PC-9 (cell line): ENCODE results near the gene TAS1R3. TPM values are rescaled to one million over a fixed set of nuclear protein-coding genes. Genes with fewer than 3 reads are reported as not detected.
"Not testable (repeated sequence)": the region's sequence is repeated elsewhere in the genome, so short reads cannot be mapped to it uniquely, and the experiment has no call there.

Experiments
- BruUV-seq: library from RNA; stranded (reverse); fragments of 400-500 nt; replicated peaks from 2 replicates; lab custom pipeline; 2021; lab: Mats Ljungman, UMichigan
- CTCF ChIA-PET: fragments of 300-600 bp; sonication (Branson Sonifier 250); formaldehyde crosslinking; loops from one replicate; lab custom pipeline; 2022; ENCODE audit warnings: antibody characterized with exemption; lab: Charles Lee
- POLR2A ChIA-PET: fragments of 300-600 bp; sonication (Branson Sonifier 250); formaldehyde crosslinking; loops from one replicate; lab custom pipeline; 2022; ENCODE audit warnings: antibody characterized with exemption; ENCODE audit not compliant: unreplicated experiment; lab: Charles Lee
- DNase-seq, 2 experiments: peaks; one replicate each; pipeline versions ENCODE4 v3.0.0 to v3.0.0-alpha.2; 2015 to 2022; ENCODE audit warnings: mixed read lengths in 1 of 2
- H2AFZ ChIP-seq: fragments of 200-600 bp; sonication (generic); 2 replicates; pipeline ENCODE4 v1.8.1; 2017; ENCODE audit warnings: antibody characterized with exemption
- H3F3A ChIP-seq: fragments of 200-600 bp; sonication (generic); 2 replicates; pipeline ENCODE4 v1.8.1; 2017; ENCODE audit warnings: antibody characterized with exemption, mild to moderate bottlenecking, low read depth; ENCODE audit not compliant: insufficient read depth
- H3K27ac ChIP-seq: fragments of 200-600 bp; sonication (generic); 2 replicates; pipeline ENCODE4 v1.6.1; 2016; ENCODE audit warnings: mixed run types
- H3K27me3 ChIP-seq: fragments of 200-600 bp; sonication (generic); 2 replicates; pipeline ENCODE4 v1.6.1; 2016; ENCODE audit warnings: low read depth, mixed run types; ENCODE audit not compliant: insufficient read depth
- H3K36me3 ChIP-seq: fragments of 200-600 bp; sonication (generic); 2 replicates; pipeline ENCODE4 v1.6.1; 2016; ENCODE audit warnings: low read depth, mixed run types
- H3K4me1 ChIP-seq: fragments of 200-600 bp; sonication (generic); replicated peaks from 2 replicates; pipeline ENCODE4 v1.6.1; 2016; ENCODE audit warnings: mixed run types; ENCODE audit not compliant: insufficient read depth
- H3K4me2 ChIP-seq: fragments of 200-600 bp; sonication (generic); 2 replicates; pipeline ENCODE4 v1.6.1; 2017; ENCODE audit warnings: mixed run types
- H3K4me3 ChIP-seq: fragments of 200-600 bp; sonication (generic); 2 replicates; pipeline ENCODE4 v1.6.1; 2016; ENCODE audit warnings: mixed run types
- H3K79me2 ChIP-seq: fragments of 200-600 bp; sonication (generic); 2 replicates; pipeline ENCODE4 v1.6.1; 2017; ENCODE audit warnings: low read depth, mixed run types
- H3K9me2 ChIP-seq: fragments of 200-600 bp; sonication (generic); 2 replicates; pipeline ENCODE4 v1.8.1; 2017; ENCODE audit warnings: mild to moderate bottlenecking; ENCODE audit not compliant: insufficient read depth
- H3K9me3 ChIP-seq: fragments of 200-600 bp; sonication (generic); 2 replicates; pipeline ENCODE4 v1.8.1; 2016; ENCODE audit warnings: low read depth; ENCODE audit not compliant: insufficient read depth
- H4K20me1 ChIP-seq: fragments of 200-600 bp; sonication (generic); 2 replicates; pipeline ENCODE4 v1.8.1; 2017; ENCODE audit not compliant: insufficient read depth
- EZH2 ChIP-seq: fragments of 200-600 bp; sonication (generic); IDR thresholded peaks from 2 replicates; pipeline ENCODE4 v1.8.0; 2017; ENCODE audit warnings: antibody characterized with exemption, low read depth
- intact Hi-C: fragments of 100-400 bp; cut with micrococcal nuclease; formaldehyde crosslinking; loops from one replicate; pipeline ENCODE4 v1.10.0; 2022; ENCODE audit not compliant: unreplicated experiment
- total RNA-seq: library from RNA; stranded (reverse); gene quantifications from 2 replicates; pipeline ENCODE4 v1.2.3, GENCODE V29; 2021
- TF ChIP-seq, protein P1 (sequence below): fragments of 200-600 bp; sonication (generic); conservative IDR thresholded peaks from 2 replicates; pipeline ENCODE4 v1.6.1; 2017; ENCODE audit warnings: mixed run types, antibody characterized with exemption, mild to moderate bottlenecking, moderate library complexity

TAS1R3 gene
- total RNA-seq, 1 experiment from 2014 or later = 0.57 TPM

- ChIA-PET POLR2A (no interaction called here), CTCF (no interaction called here)
- peaks cover 16% of the 10 kb centered on the region for H3K4me1 ChIP-seq
- H3K36me3 ChIP-seq = 0 out of 2 replicates have a peak, but pooled peaks cover 5% of the 10 kb centered on the region
- H4K20me1 ChIP-seq = peaks cover 59% of the 10 kb centered on the region
- no peak overlapping the region for H3K27ac ChIP-seq
- H2AFZ ChIP-seq = no peak overlapping the region
- no peak overlapping the region for H3K4me2 ChIP-seq
- H3K79me2 ChIP-seq = peaks cover 41% of the 10 kb centered on the region
- H3K4me3 ChIP-seq = no peak overlapping the region
- H3K27me3 ChIP-seq = no peaks in the 10 kb centered on the region
- no TSS peak for BruUV-seq
- intact Hi-C loops = no loop called here
- H3K9me2 ChIP-seq = no peaks in the 10 kb centered on the region
- no peak for DNase-seq
- H3F3A ChIP-seq = peaks cover 51% of the 10 kb centered on the region
- H3K9me3 ChIP-seq = no peaks in the 10 kb centered on the region
- no peak for TF ChIP-seq EZH2
- TF ChIP-seq, protein P1, sequence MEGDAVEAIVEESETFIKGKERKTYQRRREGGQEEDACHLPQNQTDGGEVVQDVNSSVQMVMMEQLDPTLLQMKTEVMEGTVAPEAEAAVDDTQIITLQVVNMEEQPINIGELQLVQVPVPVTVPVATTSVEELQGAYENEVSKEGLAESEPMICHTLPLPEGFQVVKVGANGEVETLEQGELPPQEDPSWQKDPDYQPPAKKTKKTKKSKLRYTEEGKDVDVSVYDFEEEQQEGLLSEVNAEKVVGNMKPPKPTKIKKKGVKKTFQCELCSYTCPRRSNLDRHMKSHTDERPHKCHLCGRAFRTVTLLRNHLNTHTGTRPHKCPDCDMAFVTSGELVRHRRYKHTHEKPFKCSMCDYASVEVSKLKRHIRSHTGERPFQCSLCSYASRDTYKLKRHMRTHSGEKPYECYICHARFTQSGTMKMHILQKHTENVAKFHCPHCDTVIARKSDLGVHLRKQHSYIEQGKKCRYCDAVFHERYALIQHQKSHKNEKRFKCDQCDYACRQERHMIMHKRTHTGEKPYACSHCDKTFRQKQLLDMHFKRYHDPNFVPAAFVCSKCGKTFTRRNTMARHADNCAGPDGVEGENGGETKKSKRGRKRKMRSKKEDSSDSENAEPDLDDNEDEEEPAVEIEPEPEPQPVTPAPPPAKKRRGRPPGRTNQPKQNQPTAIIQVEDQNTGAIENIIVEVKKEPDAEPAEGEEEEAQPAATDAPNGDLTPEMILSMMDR = no peak
Observed at GRCh38 chr1:1315435-1315954, 15.6 kb upstream of the TAS1R3 start.

DNA sequence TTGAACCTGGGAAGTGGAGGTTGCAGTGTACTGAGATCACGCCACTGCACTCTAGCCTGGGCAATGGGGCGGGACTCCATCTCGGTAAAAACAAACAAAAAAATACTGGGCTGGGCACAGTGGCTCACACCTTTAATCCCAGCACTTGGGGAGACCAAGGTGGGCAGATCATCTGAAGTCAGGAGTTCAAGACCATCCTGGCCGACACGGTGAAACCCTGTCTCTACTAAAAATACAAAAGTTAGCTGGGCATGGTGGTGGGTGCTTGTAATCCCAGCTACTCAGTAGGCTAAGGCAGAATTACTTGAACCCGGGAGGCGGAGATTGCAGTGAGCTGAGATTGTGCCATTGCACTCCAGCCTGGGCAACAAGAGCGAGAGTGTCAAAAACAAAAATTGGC, 14.9 kb upstream of the TAS1R3 start:
- Histone ChIP-seq H3F3A (peaks cover 45% of the 10 kb centered on the region), H3K79me2 (peaks cover 48% of the 10 kb centered on the region), H3K4me1 (peaks cover 16% of the 10 kb centered on the region), H4K20me1 (peaks cover 58% of the 10 kb centered on the region)
- H3K4me3 ChIP-seq, H2AFZ ChIP-seq, H3K9me3 ChIP-seq, H3K4me2 ChIP-seq, H3K9me2 ChIP-seq, BruUV-seq, DNase-seq, CTCF ChIA-PET, H3K27ac ChIP-seq, H3K36me3 ChIP-seq, POLR2A ChIA-PET, H3K27me3 ChIP-seq, intact Hi-C loops: not testable (repeated sequence)

GRCh38 chr1:1317420-1317819, 13.7 kb upstream of the TAS1R3 start:
- no peak overlapping the region for H2AFZ ChIP-seq
- no peak overlapping the region for H3K4me3 ChIP-seq
- ChIA-PET CTCF (no interaction called here), POLR2A (no interaction called here)
- H3K9me3 ChIP-seq = no peaks in the 10 kb centered on the region
- H3K27ac ChIP-seq = no peak overlapping the region
- TF ChIP-seq, protein P1 = no peak
- TF ChIP-seq EZH2 = no peak
- H3K79me2 ChIP-seq = peaks cover 59% of the 10 kb centered on the region
- H3F3A ChIP-seq = peaks cover 38% of the 10 kb centered on the region
- intact Hi-C loops = no loop called here
- no peak overlapping the region for H3K4me2 ChIP-seq
- H3K27me3 ChIP-seq = no peaks in the 10 kb centered on the region
- BruUV-seq = no TSS peak
- H3K9me2 ChIP-seq = no peaks in the 10 kb centered on the region
- no peak for DNase-seq
- peaks cover 16% of the 10 kb centered on the region for H3K4me1 ChIP-seq
- H3K36me3 ChIP-seq = 0 out of 2 replicates have a peak, but pooled peaks cover 5% of the 10 kb centered on the region
- peaks cover 61% of the 10 kb centered on the region for H4K20me1 ChIP-seq
